ENCODE measurements around the gene MUS81.

GRCh38 chr11:65857500-65857852 is 2.8 kb upstream of the MUS81 start:
- no peak for TF ChIP-seq CTCF (IDR thresholded peaks at IDR 0.05; ENCODE audit: poor library complexity)
- no peak for TF ChIP-seq EZH2 (IDR thresholded peaks at IDR 0.05; ENCODE audit: borderline replicate concordance)
